GM21528 (cell line): ENCODE data around the gene RIF1.

ENCODE experiments used
- ATAC-seq: cut with Tn5 transposase; IDR thresholded peaks from one replicate; pipeline ENCODE4 v1.9.1; 2021; ENCODE audit warnings: mild to moderate bottlenecking, moderate library complexity; ENCODE audit not compliant: unreplicated experiment, low FRiP score

Gene RIF1

GRCh38 chr2:151409601-151410484 lies at the start of gene RIF1:
Gene RIF1 (plus strand): TSS chr2:151409902. CDS start chr2:151410424, 522 bp downstream.
- peak; percentile 90 for ATAC-seq

- ATAC-seq: no peak
Observed at GRCh38 chr2:151361674-151362370, 47.9 kb upstream of the RIF1 start.

- peak; percentile 61 for ATAC-seq
Observed at GRCh38 chr2:151363709-151364108, 46.0 kb upstream of the RIF1 start.

GRCh38 chr2:151367571-151367970 lies 42.1 kb upstream of the RIF1 start:
- no peak for ATAC-seq

GRCh38 chr2:151374436-151374835 lies 35.3 kb upstream of the RIF1 start:
- ATAC-seq: peak; percentile 83

GRCh38 chr2:151379169-151379568 lies 30.5 kb upstream of the RIF1 start:
- no peak for ATAC-seq

GRCh38 chr2:151380580-151381235 lies 29.0 kb upstream of the RIF1 start:
- ATAC-seq: no peak

- no peak for ATAC-seq
Observed at GRCh38 chr2:151381266-151381665, 28.4 kb upstream of the RIF1 start.

GRCh38 chr2:151388011-151388410 lies 21.7 kb upstream of the RIF1 start:
- no peak for ATAC-seq

GRCh38 chr2:151391436-151391835 lies 18.3 kb upstream of the RIF1 start:
- no peak for ATAC-seq

- ATAC-seq: no peak
Observed at GRCh38 chr2:151394509-151394908, 15.2 kb upstream of the RIF1 start.

GRCh38 chr2:151395509-151396374 lies 14.0 kb upstream of the RIF1 start:
- ATAC-seq: no peak

- ATAC-seq: no peak
Observed at GRCh38 chr2:151399981-151400380, 9.7 kb upstream of the RIF1 start.

GRCh38 chr2:151401149-151401548 lies 8.6 kb upstream of the RIF1 start:
- no peak for ATAC-seq

- ATAC-seq: no peak
Observed at GRCh38 chr2:151403914-151404313, 5.8 kb upstream of the RIF1 start.

GRCh38 chr2:151405376-151405775 lies 4.3 kb upstream of the RIF1 start:
- no peak for ATAC-seq

- ATAC-seq: no peak
Observed at GRCh38 chr2:151407281-151407680, 2.4 kb upstream of the RIF1 start.

GRCh38 chr2:151408788-151409600 lies 708 bp upstream of the RIF1 start:
- no peak for ATAC-seq

- ATAC-seq: peak; percentile 56
Observed at GRCh38 chr2:151410485-151410834, 758 bp downstream of the RIF1 start.

- no peak for ATAC-seq
Observed at GRCh38 chr2:151417650-151418049, 7.9 kb downstream of the RIF1 start.
